Keratinocyte (primary cell): ENCODE data around the gene PAK3.

Source experiments
- CTCF ChIP-seq, 3 experiments: IDR thresholded peaks in 1 of 3; conservative IDR thresholded peaks in 1 of 3; optimal IDR thresholded peaks in 1 of 3; 2 replicates in 2 of 3; 3 replicates in 1 of 3; pipeline versions ENCODE3 to v1.5.1; 2011; ENCODE audit warnings: low read length in 3 of 3, mild to moderate bottlenecking in 3 of 3, moderate library complexity in 2 of 3, control low read depth in 1 of 3, inconsistent platforms in 1 of 3; ENCODE audit not compliant: insufficient read depth in 2 of 3; ENCODE audit errors: extremely low read depth in 1 of 3
- EZH2 ChIP-seq: IDR thresholded peaks from one replicate; pipeline ENCODE4 v1.6.1; 2012; ENCODE audit warnings: inconsistent platforms, mild to moderate bottlenecking, low read length, moderate library complexity

- TF ChIP-seq CTCF (optimal IDR thresholded peaks at IDR 0.05 in 1 of 3, IDR thresholded peaks at IDR 0.05 in 1 of 3, conservative IDR thresholded peaks at IDR 0.05 in 1 of 3; ENCODE audit: extremely low read depth in 1 of 3, insufficient read depth in 2 of 3, low read length in 3 of 3), result no peak
- no peak for TF ChIP-seq EZH2
Measured at GRCh38 chrX:111270339-111270738, 174.3 kb downstream of the PAK3 start, which contains the start of gene CAPN6.
